Activated CD4-positive, alpha-beta T cell treated with anti-CD3 and anti-CD28 coated beads, Interleukin-2, Interleukin-6, amounts not matched to agents 100 ng/mL and 50 ng/mL, durations not matched to agents 16 hours and 8 hours (primary cell): ENCODE results near the gene DHRS7C.

Source experiments
- DNase-seq: peaks from one replicate; pipeline ENCODE4 v3.0.0-alpha.2; 2020

Gene DHRS7C

GRCh38 chr17:9760266-9760665 lies 31.1 kb downstream of the DHRS7C start:
- DNase-seq: peak; percentile 21

GRCh38 chr17:9755083-9755482 lies 36.3 kb downstream of the DHRS7C start:
- DNase-seq: no peak

DNA sequence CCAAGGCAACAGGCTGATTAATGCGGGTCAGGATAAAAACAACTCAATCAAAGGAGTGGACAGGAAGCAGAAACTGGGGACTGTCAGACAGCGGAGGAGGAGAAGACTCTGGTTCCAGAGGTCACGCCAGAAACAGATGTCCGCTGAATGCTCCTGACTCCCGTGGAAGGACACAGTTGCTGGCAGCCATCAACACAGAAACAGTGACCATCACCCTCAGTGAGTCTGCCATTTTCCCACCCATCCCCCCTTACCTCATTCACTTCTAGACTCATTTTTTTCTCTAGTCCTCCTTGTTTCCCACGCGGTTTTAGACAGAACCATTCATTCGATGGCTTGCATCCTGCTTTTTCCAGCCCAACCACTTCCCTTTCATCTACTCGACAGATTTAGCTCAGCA lies 40.9 kb downstream of the DHRS7C start:
- DNase-seq: no peak

DNA sequence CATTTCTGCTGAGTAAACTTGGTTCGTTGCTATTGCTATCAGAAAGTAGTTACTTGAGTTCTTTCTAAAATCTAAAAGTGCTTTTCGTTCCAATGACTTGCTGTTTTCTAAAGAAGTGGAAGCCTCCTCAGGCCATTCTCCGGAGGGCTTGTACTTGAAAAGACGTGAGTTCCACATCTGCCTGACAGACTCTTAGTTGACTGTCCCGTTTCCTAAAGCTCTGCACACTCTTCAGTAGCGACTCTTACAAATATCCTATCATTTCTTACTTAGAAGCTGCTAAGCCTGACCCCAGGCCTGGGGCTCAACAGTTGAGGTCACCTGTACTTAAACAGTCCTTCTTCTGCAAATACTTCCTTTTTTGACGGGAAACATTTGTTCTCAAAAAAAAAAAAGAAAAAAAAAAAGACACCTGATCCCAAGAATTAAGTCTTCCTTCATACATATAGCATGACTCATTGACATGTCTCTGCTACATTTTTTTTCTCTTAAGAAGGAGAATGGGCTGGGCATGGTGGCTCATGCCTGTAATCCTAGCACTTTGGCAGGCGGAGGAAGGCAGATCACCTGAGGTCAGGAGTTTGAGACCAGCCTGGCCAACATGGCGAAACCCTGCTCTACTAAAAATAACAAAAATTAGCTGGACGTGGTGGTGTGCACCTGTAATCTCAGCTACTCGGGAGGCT lies 61.5 kb downstream of the DHRS7C start:
- no peak for DNase-seq

DNA sequence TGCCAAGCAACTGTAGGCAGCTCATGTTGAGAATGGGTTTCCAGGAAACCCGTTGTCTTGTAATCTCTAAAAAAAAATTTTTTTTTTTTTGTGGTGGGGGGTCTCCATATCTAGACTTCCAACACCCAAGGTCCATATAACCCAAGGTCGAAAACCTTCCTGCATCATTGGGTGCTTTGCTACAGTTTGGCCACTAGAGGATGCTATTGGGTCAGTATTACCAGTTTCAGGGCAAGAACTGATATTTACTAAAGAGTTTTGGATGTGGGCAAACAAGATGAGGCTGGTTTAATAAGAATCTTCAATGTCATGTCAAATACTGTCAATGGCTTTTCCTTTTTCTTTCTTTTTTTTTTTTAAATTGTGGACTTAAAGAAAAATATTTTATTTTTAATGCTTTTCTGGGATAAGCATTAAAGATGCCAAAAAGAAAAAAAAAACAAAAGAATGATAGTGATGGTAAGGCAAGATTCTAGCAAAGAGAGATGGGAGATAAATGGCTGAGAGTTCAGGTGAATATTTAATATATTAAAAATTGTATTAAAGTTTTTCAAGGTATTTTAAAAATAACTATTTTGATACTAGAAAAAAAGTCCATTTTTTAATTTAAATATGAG lies 62.2 kb downstream of the DHRS7C start:
- DNase-seq: peak; percentile 69

DNA sequence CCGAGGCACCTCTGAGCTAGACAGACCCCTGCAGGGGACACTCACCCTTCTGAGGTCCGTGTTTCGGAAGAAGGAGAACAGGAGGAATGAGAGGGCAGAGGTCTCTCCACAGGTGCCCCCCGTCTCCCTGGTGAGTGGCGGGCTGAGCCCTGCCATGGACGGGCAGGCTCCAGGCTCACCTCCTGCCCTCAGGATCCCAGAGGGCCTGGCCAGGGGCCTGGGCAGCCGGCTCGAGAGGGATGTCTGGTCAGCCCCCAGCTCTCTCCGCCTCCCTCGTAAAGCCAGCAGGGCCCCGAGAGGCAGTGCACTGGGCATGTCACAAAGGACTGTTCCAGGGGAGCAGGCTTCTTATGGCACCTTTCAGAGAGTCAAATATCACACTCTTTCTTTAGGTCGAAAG lies 62.8 kb downstream of the DHRS7C start:
- no peak for DNase-seq

DNA sequence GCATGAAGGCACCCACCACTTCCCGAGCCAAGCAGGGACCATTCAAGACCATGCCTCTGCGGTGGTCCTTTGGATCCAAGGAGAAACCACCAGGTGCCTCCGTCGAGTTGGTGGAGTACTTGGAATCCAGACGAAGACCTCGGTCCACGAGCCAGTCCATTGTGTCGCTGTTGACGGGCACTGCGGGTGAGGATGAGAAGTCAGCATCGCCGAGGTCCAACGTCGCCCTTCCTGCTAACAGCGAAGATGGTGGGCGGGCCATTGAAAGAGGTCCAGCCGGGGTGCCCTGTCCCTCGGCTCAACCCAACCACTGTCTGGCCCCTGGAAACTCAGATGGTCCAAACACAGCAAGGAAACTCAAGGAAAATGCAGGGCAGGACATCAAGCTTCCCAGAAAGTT lies 63.4 kb downstream of the DHRS7C start:
- DNase-seq: no peak

GRCh38 chr17:9726291-9726690 lies 65.1 kb downstream of the DHRS7C start:
- no peak for DNase-seq

- no peak for DNase-seq
These were observed 65.8 kb downstream of the DHRS7C start for GRCh38 chr17:9725575-9725974.
